ENCODE measurements around the gene COL18A1. TPM values are rescaled to one million over a fixed set of nuclear protein-coding genes. Genes with fewer than 3 reads are reported as not detected.
"Not testable (repeated sequence)": the region's sequence is repeated elsewhere in the genome, so short reads cannot be mapped to it uniquely, and the experiment has no call there.

COL18A1 gene
- total and polyA plus RNA-seq, 5 experiments from 2014 or later = 1.5 to 22.2 (median 9.9) TPM

DNA sequence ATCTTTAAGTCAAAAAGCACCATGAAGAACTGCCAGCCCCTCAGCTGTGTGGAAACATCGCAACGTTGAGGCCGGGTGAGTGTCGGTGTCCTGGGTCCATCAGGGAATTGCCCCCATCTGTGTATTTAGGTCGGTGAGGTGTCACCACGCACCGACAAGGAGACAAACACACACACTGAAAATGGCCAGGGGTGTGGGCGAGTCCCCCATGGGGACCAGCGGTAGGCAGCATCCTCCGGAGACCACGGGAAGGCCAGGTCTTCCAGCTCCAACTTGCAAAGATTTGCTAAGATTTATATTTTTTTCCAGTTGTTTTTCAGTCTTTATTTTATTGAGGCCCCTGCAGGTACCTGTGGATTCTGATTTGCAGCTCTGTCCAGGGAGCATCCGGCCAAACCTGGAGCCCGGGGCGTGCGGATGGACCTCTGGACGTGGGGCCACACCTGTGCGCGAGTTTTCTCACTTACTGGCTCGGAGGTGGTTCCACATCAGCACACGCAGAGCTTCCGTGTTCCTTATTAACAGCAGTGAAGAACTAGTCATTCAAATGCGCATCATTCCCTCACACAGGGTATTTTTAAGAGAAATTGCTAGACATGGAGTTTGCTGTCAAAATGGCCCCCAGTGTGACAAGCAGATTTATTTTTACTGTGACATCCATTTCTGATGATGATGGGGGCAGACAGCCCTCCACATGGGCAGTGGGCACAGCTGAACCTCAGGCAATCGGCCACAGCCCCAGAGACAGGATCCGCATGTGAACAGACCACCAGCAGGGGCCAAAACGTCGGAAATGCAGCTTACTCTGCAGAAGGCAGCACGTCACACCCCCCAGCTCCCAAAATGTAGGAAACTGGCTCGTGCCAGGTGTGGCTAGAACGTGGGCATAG lies 154.5 kb downstream of the COL18A1 start:
- Mint-ChIP-seq H3K27ac (peak overlapping the region in 1 of 10 donors; percentile 53), H3K4me3 (no peak overlapping the region), H3K4me1 (peaks cover 3 to 7% (median 5%) of the 10 kb centered on the region in 4 donors), H3K36me3 (no peaks in the 10 kb centered on the region), H3K27me3 (peaks cover 0 to 15% (median 3%) of the 10 kb centered on the region in 5 donors), H3K9me3 (peaks cover 0 to 14% (median 3%) of the 10 kb centered on the region in 9 donors)
- POLR2A ChIA-PET = interaction anchor here (1.4 kb wide), 1 partner anchor 14 kb away, joined by 3 read pairs; no protein-coding TSS in a partner anchor
- ATAC-seq (no peak), DNase-seq (no peak)

DNA sequence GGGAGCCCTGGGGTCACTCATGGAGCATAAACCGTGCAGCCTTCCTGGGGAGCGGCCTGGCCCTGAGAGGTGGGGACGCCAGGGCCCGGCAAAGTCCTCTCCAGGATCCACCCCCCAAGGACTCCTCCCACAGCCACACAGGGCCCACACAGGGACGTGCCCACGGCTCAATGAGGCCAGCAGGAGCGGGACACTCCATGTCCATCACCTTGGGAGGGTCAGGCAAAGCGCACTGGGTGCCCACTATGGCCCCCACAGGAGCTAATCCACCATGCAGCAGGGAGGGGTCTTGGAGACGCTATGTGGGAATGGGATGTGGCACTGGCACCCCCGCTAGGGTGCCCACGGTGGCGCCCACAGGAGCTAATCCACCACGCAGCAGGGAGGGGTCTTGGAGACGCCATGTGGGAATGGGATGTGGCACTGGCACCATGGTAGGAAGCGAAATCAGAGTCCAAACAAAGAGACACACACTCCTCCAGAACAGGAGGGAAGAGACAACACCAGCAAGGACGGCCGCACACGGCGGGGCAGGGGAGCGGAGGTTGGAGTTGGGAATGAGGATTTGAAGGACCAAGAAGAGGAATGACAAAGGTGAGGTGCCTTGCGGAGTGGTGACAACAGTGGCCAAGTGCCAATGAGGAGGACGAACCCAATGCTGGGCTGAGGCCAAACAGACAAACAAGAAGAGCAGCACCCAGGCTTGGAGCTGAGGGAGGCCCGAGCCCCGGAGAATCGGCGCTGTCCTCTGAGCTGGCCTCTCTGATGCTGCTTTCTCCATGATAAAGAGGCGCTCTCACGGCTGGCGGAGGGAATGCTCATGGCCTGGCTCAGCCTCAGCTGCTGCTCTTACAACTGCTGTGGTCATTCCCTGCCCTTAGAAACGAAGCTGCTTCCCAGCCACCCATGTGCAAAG lies 155.4 kb downstream of the COL18A1 start:
- POLR2A ChIA-PET = interaction anchor here (1.4 kb wide), 1 partner anchor 13 kb away, joined by 3 read pairs; no protein-coding TSS in a partner anchor
- ATAC-seq (no peak), DNase-seq (no peak)
- Mint-ChIP-seq H3K27ac (no peak overlapping the region), H3K4me1 (peaks cover 0 to 4% (median under 1%) of the 10 kb centered on the region in 4 donors), H3K27me3 (peaks cover 0 to 18% (median 3%) of the 10 kb centered on the region in 5 donors), H3K4me3 (no peak overlapping the region), H3K36me3 (no peaks in the 10 kb centered on the region), H3K9me3 (peaks cover 0 to 14% (median 3%) of the 10 kb centered on the region in 9 donors)

DNA sequence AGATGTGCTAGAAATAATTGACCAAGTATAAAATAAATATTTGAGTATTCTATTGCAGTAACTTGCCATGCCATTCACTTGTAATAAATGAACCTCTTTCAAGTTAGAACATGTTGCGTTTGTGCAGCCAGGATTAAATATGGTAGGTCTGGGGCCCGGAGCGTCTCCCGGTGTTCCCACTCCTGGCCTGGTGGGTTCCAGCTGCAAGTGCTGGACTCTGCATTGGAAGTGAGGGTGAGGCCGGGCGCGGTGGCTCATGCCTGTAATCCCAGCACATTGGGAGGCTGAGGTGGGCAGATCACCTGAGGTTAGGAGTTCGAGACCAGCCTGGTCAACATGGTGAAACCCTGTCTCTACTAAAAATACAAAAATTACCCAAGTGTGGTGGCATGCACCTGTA lies 156.3 kb downstream of the COL18A1 start:
- H3K36me3 Mint-ChIP-seq, POLR2A ChIA-PET, H3K27ac Mint-ChIP-seq, H3K4me3 Mint-ChIP-seq, H3K4me1 Mint-ChIP-seq, ATAC-seq, DNase-seq: not testable (repeated sequence)
- H3K9me3 Mint-ChIP-seq = peaks cover 0 to 14% (median 3%) of the 10 kb centered on the region in 9 donors
- peaks cover 0 to 20% (median 3%) of the 10 kb centered on the region in 5 donors for H3K27me3 Mint-ChIP-seq

DNA sequence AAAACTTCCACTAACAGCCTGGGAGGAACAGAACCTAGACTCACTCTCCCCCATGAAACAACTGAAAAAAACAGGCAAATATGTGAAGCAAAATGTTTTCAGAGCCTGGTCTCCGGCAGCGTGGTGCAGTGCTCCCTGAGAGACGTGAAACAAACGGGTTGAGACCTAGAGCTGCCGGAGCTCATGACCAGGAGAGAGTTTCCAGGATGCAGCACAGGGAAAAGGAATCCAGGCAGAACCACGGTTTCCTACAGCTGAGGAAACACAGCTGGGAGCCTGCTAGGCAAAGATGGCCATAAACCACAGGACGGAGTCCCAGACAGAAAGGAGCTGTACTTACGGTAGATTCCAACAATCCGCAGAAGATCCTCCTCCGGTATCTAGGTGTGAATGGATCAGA lies 157.4 kb downstream of the COL18A1 start:
- Mint-ChIP-seq H3K9me3 (peaks cover 0 to 14% (median 3%) of the 10 kb centered on the region in 9 donors), H3K27ac (no peak overlapping the region), H3K36me3 (no peaks in the 10 kb centered on the region), H3K4me1 (no peaks in the 10 kb centered on the region), H3K4me3 (no peak overlapping the region), H3K27me3 (peaks cover 0 to 20% (median 3%) of the 10 kb centered on the region in 5 donors)
- DNase-seq = no peak
- ATAC-seq = no peak
- POLR2A ChIA-PET = no interaction called here

DNA sequence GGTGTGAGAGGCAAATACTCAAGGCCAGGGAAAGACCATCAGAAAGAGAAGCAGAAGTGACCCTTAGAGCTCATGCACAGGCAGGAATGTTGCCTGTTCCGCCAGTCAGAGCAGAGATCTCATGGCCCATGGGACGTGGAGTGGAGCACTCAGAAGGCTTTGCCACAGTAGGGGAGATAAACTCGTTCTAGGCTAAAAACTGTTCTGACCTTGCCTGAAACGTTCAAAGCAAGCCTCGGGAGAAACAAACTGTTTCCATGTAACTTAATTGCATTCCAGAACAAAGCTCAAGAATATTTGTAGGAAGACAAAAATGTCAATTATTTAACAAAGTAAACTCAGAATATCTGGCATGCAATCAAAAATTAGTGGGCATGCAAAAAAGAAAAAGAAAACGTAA lies 158.0 kb downstream of the COL18A1 start:
- no peaks in the 10 kb centered on the region for H3K4me1 Mint-ChIP-seq
- peaks cover 0 to 20% (median 3%) of the 10 kb centered on the region in 5 donors for H3K27me3 Mint-ChIP-seq
- POLR2A ChIA-PET = no interaction called here
- H3K36me3 Mint-ChIP-seq = no peaks in the 10 kb centered on the region
- no peak for ATAC-seq
- no peak overlapping the region for H3K27ac Mint-ChIP-seq
- no peak overlapping the region for H3K4me3 Mint-ChIP-seq
- peaks cover 0 to 14% (median 3%) of the 10 kb centered on the region in 9 donors for H3K9me3 Mint-ChIP-seq
- DNase-seq = peak in 1 of 10 donors; percentile 3

Small RNA genes lying within 50 kb of the gene (microRNA-seq; reads per million reads assigned to microRNA genes)
- gene MIR6815 (ENCODE audit: borderline microRNAs expressed) = not detected

Other genes starting within 250 kb of the COL18A1 start
- gene POFUT2, start 117.3 kb upstream of the COL18A1 start, total RNA-seq = 10 to 100 TPM; 37.4 to 44.7 TPM
- 1 to 10 TPM; 2.7 to 5.5 (median 3.5) TPM for gene POFUT2, start 117.3 kb upstream of the COL18A1 start, polyA plus RNA-seq
- gene SLC19A1, start 137.3 kb downstream of the COL18A1 start, total RNA-seq = 10 to 100 TPM; 10.2 to 14.4 TPM
- gene SLC19A1, start 137.3 kb downstream of the COL18A1 start, polyA plus RNA-seq = 10 to 100 TPM in 1 of 3 donors, 1 to 10 TPM in 2; 4.6 to 12.1 (median 9.3) TPM
- under 1 TPM in 1 of 2 experiments, not detected in 1; 0.47 TPM for gene PCBP3, start 238.6 kb downstream of the COL18A1 start, total RNA-seq
- gene PCBP3, start 238.6 kb downstream of the COL18A1 start, polyA plus RNA-seq = 1 to 10 TPM in 2 of 3 donors, under 1 TPM in 1; 0.82 to 2.3 (median 1.1) TPM